ENCODE measurements around the gene TMEM167A. TPM values are rescaled to one million over a fixed set of nuclear protein-coding genes. Genes with fewer than 3 reads are reported as not detected.

Gene TMEM167A
- total RNA-seq, 1 experiment from 2014 or later: 139 TPM

DNA sequence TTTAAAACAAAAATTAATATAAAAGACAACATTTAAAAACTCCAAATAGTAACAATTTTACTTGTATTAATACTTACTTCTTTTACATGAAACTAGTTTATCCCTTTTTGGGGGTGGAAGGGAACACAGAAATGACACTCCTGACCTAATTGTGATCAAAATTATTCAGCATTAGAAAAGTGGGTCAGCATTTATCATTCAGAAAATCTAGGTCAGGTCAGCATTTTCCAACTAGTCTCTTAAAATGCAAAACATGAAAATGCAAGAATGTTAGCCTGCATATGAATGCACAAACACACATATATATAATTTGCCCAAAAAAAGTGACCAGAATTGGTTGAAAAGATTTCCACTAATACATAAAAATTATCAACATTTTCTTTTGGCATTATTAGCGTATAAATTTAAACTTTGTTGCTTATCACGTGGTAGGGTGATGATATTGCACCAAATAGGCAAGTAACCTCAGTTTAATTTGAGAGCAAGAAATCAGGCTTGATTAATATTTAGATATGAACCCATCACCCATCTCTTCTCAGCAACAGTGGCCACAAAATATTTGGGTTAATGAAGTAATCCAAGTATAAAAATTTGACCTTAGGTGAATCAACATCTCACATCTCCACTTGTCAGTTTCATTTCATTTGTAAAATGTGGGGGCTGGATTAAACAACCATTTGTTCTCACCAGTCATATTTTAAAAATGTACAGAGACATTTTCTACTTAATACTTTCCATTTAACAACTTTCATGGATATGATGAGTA, 5.7 kb downstream of the TMEM167A start:
- Histone ChIP-seq H3K9ac (ENCODE audit: extremely low read depth, insufficient read length, low read length) (peak overlapping the region; percentile 33), H3K79me2 (ENCODE audit: insufficient read depth, low read length) (peaks cover 62% of the 10 kb centered on the region; the same call in 1 of the 2 replicates), H4K5ac (ENCODE audit: insufficient read length, low read depth, low read length) (no peak overlapping the region), H3T11ph (ENCODE audit: low read length) (no peak overlapping the region), H2BK15ac (ENCODE audit: low read depth, low read length) (no peak overlapping the region), H3K27ac (ENCODE audit: insufficient read length, low read depth, low read length) (no peak overlapping the region), H2BK5ac (ENCODE audit: insufficient read length, low read length) (no peak overlapping the region), H4K8ac (replicated peaks; ENCODE audit: insufficient read length, low read depth, low read length) (no peak overlapping the region), H2BK12ac (ENCODE audit: insufficient read length, low read depth, low read length) (no peak overlapping the region), H2BK120ac (ENCODE audit: low read depth, low read length, poor library complexity, severe bottlenecking) (no peak overlapping the region), H3K27me3 (ENCODE audit: insufficient read depth, low read length) (no peaks in the 10 kb centered on the region), H3K4me2 (ENCODE audit: insufficient read depth, insufficient read length, low read length) (peak overlapping the region; percentile 28), H3K56ac (ENCODE audit: insufficient read length, low read depth, low read length) (no peak overlapping the region), H2AFZ (ENCODE audit: low read length) (no peak overlapping the region), H3K18ac (ENCODE audit: insufficient read length, low read depth, low read length) (no peak overlapping the region), H3K9me3 (ENCODE audit: control insufficient read depth, low read depth, low read length) (no peaks in the 10 kb centered on the region), H2BK20ac (ENCODE audit: low read depth, low read length, poor library complexity, severe bottlenecking) (no peak overlapping the region), H3K23me2 (ENCODE audit: insufficient read length, low read depth, low read length, poor library complexity, severe bottlenecking) (peaks cover 2% of the 10 kb centered on the region), H3K4me1 (ENCODE audit: insufficient read depth, low read length) (no peaks in the 10 kb centered on the region; the same call in 1 of the 2 replicates), H2AK5ac (ENCODE audit: insufficient read length, low read length) (no peak overlapping the region), H4K91ac (ENCODE audit: insufficient read length, low read depth, low read length) (no peak overlapping the region), H3K14ac (ENCODE audit: insufficient read depth, low read length) (no peak overlapping the region), H3K23ac (ENCODE audit: insufficient read length, low read depth, low read length) (no peak overlapping the region), H4K20me1 (ENCODE audit: control insufficient read depth, insufficient read depth, insufficient read length) (no peaks in the 10 kb centered on the region), H3K4ac (ENCODE audit: low read depth, low read length) (no peak overlapping the region), H3K79me1 (ENCODE audit: insufficient read depth, low read depth, low read length, poor library complexity, severe bottlenecking) (no peaks in the 10 kb centered on the region)
- no peak for DNase-seq
- TF ChIP-seq, protein P1, sequence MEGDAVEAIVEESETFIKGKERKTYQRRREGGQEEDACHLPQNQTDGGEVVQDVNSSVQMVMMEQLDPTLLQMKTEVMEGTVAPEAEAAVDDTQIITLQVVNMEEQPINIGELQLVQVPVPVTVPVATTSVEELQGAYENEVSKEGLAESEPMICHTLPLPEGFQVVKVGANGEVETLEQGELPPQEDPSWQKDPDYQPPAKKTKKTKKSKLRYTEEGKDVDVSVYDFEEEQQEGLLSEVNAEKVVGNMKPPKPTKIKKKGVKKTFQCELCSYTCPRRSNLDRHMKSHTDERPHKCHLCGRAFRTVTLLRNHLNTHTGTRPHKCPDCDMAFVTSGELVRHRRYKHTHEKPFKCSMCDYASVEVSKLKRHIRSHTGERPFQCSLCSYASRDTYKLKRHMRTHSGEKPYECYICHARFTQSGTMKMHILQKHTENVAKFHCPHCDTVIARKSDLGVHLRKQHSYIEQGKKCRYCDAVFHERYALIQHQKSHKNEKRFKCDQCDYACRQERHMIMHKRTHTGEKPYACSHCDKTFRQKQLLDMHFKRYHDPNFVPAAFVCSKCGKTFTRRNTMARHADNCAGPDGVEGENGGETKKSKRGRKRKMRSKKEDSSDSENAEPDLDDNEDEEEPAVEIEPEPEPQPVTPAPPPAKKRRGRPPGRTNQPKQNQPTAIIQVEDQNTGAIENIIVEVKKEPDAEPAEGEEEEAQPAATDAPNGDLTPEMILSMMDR (conservative IDR thresholded peaks at IDR 0.05): no peak
- Mint-ChIP-seq H3K4me3 (peak overlapping the region in 1 of 2 experiments; percentile 52; a peak in 2 of 5 replicates), H3K4me1 (peaks cover 58 to 65% of the 10 kb centered on the region in 2 experiments), H3K27ac (peak overlapping the region in 1 of 3 experiments; percentile 36; a peak in 2 of 7 replicates), H3K36me3 (ENCODE audit: insufficient read depth in 1 of 3, low read depth in 3 of 3) (peaks cover 9 to 27% (median 18%) of the 10 kb centered on the region in 3 experiments; a peak in 5 of 7 replicates), H3K27me3 (ENCODE audit: low read depth) (no peaks in the 10 kb centered on the region), H3K9me3 (no peaks in the 10 kb centered on the region)
- WGBS (ENCODE audit: extremely low coverage, insufficient read length, low lambda C conversion rate): no CpG with 5 or more reads among the region's 2 CpGs
